SHP77 treated with DMSO at 0.1 percent for 48 hours (cell line): ENCODE results near the gene PLEKHG7.

Experiments used
- DNase-seq: peaks from one replicate; lab custom pipeline; 2025; lab: John Stamatoyannopoulos, UW

Gene PLEKHG7

GRCh38 chr12:92802906-92803305, 100.1 kb downstream of the PLEKHG7 start:
- DNase-seq, result no peak

GRCh38 chr12:92803903-92804302, 101.1 kb downstream of the PLEKHG7 start:
- DNase-seq, result no peak

GRCh38 chr12:92810370-92810769, 107.6 kb downstream of the PLEKHG7 start:
- DNase-seq, result no peak

- no peak for DNase-seq
These were observed 111.8 kb downstream of the PLEKHG7 start for GRCh38 chr12:92814584-92814983.

GRCh38 chr12:92821142-92821541, 118.4 kb downstream of the PLEKHG7 start:
- no peak for DNase-seq
